ENCODE data around the gene GOLGA7B.
"Not testable (repeated sequence)": the region's sequence is repeated elsewhere in the genome, so short reads cannot be mapped to it uniquely, and the experiment has no call there.

GOLGA7B gene

GRCh38 chr10:97836446-97836845 lies 13.2 kb upstream of the GOLGA7B start:
- no peak for DNase-seq

- no peak for DNase-seq
Observed at GRCh38 chr10:97838091-97838490, 11.6 kb upstream of the GOLGA7B start.

- not testable (repeated sequence) for DNase-seq
Observed at GRCh38 chr10:97841166-97841565, 8.5 kb upstream of the GOLGA7B start.

DNA sequence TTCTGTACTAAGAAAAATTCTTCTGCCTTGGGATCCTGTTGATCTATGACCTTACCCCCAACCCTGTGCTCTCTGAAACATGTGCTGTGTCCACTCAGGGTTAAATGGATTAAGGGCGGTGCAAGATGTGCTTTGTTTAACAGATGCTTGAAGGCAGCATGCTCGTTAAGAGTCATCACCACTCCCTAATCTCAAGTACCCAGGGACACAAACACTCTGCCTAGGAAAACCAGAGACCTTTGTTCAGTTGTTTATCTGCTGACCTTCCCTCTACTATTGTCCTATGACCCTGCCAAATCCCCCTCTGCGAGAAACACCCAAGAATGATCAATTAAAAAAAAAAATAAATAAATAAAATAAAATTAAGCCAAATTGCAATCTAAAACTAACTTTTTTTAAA lies 7.5 kb upstream of the GOLGA7B start:
- not testable (repeated sequence) for DNase-seq

GRCh38 chr10:97842656-97843280 lies 6.9 kb upstream of the GOLGA7B start:
- no peak for DNase-seq

DNA sequence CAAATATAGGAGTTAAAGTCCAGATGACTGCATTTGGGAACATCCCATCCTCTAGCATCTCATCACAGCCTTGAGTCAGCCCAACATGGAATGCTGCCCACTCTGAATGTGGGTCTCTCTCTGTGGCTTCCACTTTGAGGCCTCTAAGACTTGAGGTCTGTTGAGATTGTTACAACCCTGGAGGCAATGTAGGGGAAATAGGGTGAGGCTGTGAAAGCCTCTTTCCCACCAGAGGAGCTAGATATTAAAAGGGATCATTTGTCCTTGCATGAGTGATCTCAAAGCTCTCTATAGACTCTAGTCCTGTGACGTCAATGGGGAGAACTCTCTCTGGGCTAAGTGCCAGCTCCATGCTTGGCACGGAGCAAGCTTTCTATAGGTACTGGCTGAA lies 6.4 kb upstream of the GOLGA7B start:
- DNase-seq = no peak

- not testable (repeated sequence) for DNase-seq
Observed at GRCh38 chr10:97843972-97844371, 5.7 kb upstream of the GOLGA7B start.

GRCh38 chr10:97844678-97845077 lies 5.0 kb upstream of the GOLGA7B start:
- DNase-seq = no peak

- DNase-seq = peak; percentile 31
Observed at GRCh38 chr10:97849103-97849686, 448 bp upstream of the GOLGA7B start.

DNA sequence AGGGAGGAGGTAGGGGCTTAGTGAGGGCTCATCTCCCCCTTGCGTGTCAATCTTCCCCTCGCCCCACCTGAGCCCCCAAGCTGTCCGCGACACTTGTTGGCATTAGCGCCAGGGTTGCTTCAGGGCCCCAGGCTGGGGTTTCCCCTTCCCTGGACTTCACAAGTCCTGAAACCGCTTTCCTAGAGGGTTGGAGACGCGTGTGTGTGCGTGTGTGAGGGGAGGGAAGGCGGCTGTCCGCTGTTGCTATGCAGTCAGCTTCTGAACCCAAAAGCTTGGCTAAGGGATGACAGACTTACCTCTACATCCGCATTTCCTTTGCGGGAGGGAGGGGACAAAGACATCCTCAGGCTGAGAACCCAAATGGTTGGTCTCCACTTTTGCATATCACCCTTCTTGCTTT lies 803 bp downstream of the GOLGA7B start:
- peak; percentile 19 for DNase-seq

DNA sequence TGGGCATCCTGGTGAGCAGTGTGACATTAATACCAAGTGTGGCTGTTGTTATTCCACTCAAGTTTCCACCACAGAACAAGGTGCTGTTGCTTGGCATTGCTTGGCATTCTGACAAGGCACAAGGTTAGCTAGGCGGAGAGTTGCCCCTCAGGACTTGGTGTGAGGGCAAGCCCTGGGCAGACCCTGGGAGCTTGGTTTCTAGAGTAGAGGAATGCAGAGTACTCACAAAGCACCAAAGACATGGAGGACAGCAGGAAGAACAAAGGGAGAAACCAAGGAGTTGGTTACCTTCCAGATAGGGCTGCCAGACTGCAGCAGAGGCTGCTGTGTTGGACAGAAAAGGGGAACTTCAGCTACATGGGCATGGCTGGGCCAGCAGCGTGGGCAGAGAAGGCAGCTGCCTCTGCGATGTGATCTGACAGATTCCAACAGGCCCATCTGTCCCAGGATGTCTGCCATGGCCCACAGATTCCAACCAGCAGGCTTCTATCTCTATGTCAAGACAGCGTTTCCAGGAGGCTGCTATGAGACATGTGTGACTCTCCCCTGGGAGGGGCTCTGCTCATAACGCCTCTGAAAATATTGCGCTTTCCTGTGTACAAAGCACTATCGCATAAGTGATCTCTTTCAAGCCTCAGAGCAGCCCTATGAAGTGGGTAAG lies 1.8 kb downstream of the GOLGA7B start:
- DNase-seq = peak; percentile 33

DNA sequence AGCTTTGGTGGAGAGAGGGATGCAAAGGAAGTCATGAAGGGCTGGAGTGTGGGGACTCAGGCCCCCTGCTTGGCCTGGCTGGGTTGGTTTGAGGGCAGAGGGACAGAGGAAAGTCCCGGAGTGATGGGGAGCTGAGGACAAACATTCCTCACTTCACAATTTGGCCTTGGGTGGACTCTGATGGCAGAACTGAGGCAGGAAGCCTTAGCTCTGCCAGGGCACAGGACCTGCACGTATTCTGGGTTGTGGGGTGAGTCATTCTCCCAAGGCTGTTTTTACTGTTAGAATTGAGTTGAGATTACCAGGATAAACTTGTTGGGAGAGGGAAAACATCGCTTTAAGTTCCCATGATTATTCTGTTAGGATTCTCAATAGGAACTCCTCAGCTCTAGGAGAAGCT lies 2.6 kb downstream of the GOLGA7B start:
- DNase-seq = no peak

DNA sequence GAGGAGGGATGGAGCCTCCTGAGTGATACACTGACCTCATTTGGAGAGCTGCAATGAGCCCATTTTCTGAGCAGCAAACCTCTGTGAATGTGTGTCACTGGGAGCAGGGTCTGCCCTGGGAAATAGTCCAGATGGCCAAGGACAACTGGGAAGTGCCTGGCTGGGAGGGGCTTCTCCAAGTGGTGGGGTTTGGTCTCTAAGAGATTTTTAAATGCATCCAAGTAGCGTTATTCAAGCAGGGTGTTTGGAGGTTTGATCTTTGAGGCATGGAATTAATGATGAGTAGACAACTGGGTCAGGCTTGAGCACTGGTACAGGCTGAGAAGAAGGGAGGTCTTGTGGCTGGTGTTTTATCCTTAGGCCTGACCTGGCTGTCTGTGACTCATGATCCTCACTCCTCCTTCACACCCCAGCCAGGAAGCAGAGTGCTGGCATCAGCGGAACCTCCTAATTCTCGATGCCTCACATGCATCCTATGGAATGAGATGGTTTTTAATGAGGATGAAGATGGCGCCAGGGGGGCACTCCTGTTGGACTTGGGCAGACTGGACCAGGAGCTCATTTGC lies 3.3 kb downstream of the GOLGA7B start:
- DNase-seq = no peak

- DNase-seq = no peak
Observed at GRCh38 chr10:97854743-97855142, 5.1 kb downstream of the GOLGA7B start.

GRCh38 chr10:97858001-97858439 lies 8.4 kb downstream of the GOLGA7B start:
- peak; percentile 84 for DNase-seq

- peak; percentile 22 for DNase-seq
Observed at GRCh38 chr10:97861097-97861750, 11.6 kb downstream of the GOLGA7B start.

DNA sequence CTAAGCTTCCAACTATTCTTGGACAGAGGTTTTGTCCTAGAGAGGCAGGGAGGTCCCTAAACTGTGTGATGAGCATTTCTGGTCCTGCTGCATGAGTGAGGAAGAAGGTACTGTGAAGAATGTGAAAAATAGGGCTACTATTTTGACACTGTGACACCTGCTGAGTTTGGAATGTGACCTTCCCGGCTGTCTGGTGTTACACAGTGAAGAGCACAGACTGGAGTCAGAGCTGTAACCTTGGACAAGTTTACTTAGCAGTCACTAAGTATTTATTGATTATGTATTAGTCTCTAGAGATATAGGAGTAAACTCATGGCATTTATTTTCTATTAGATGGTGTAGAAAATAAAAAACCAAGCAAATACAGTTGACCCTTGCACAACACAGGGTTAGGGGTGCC lies 12.3 kb downstream of the GOLGA7B start:
- no peak for DNase-seq

- no peak for DNase-seq
Observed at GRCh38 chr10:97863808-97864207, 14.2 kb downstream of the GOLGA7B start.

DNA sequence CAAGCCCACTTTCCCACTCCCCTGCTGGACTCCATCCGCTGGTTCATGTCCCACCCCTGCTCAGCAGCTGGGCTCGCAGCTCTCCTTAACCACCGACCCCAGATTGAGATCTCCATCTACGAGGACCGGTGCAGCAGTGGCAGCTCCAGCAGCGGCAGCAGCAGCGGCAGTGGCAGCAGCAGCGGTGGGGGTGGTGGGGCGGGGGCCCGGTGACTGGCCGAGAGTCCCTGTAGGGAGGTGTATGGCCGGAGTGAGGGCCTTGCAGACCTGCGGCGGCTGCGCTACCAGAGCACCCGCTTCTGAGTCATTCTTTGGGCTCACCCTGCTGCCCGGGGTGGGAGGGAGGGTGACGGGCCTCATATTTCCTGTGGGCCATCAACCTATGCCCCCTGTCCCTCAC lies 15.8 kb downstream of the GOLGA7B start:
- DNase-seq = no peak

GRCh38 chr10:97866524-97867219 lies 17.0 kb downstream of the GOLGA7B start:
- no peak for DNase-seq

DNA sequence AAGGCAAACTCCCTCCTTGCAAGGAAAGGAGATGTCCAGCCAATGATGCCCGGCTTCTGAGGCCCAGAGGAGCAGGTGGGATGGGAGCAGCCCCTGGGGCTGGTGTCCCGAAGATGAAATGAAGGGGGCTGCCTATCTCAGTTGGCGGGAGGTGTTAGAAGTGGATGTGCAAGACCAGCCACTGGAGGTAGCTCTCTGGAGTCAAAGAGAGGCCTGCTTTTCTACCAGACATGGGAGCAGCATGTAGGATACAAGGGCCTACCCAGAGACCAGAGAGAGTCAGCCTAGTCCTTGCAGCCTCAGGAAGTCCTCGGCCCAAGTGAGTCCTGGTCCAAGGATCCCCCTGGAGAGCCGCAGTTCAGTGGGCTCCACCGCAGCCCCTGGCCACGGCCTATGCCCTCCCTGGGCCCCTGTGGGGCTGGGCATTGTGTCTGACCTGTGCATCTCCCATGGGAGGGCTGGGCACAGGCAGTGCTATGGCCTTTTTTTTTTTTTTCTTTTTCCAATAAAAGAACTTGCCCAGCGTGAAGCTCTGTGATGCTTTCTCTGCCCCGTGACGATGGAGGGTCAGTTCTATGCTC lies 17.7 kb downstream of the GOLGA7B start:
- DNase-seq = no peak

- DNase-seq = no peak
Observed at GRCh38 chr10:97868134-97868685, 18.6 kb downstream of the GOLGA7B start.

Measured in activated CD4-positive, alpha-beta T cell treated with anti-CD3 and anti-CD28 coated beads, Interleukin-2, Interleukin-6, amounts not matched to agents 100 ng/mL and 50 ng/mL, durations not matched to agents 16 hours and 8 hours (primary cell).